Measurements from ENCODE around the gene SERTM2.

DNA sequence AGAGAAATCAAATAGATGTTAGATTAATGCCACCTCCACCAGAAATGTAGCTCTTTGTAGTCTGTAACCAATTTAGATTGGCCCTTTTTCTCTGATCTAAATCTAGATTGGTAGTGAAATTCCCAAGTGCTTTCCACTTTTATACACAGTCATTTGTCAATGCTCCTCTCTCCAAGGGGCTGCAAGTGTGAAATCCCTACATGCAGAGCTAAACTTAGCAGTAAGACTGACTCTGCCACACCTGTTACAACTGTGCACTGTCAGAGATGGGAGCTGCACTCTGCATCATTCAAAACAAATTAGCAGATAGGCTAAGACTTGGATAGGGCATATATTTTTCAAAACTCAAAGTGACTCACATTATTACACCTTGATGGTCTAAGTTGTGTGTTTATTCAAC, 9.1 kb downstream of the SERTM2 start:
- TF ChIP-seq POLR2A (IDR thresholded peaks at IDR 0.05) (no peak), CTCF (IDR thresholded peaks at IDR 0.05) (no peak)

Data from Peyer's patch (tissue), 4 donors.